ENCODE data around the gene FHIT.

DNA sequence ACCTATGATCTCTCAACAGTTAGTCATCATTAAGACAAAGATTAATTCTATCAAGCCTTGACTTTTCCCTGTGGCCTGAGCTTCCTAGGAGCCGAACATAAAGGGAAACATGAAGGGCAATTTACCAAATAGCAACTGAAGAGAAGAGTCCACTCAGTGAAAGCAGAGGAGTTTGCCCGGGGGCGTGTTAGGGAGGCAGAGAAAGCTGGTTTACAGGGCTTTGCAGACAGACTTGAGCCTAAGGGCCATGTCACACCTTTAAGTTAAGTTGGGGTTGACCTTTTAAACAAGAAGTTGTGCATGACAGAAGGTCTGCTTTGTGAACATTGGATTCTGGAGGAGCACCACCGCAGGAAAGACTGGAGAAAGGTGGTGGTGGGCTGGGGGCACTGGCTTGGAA, 1499.6 kb downstream of the FHIT start:
- TF ChIP-seq, protein P1, sequence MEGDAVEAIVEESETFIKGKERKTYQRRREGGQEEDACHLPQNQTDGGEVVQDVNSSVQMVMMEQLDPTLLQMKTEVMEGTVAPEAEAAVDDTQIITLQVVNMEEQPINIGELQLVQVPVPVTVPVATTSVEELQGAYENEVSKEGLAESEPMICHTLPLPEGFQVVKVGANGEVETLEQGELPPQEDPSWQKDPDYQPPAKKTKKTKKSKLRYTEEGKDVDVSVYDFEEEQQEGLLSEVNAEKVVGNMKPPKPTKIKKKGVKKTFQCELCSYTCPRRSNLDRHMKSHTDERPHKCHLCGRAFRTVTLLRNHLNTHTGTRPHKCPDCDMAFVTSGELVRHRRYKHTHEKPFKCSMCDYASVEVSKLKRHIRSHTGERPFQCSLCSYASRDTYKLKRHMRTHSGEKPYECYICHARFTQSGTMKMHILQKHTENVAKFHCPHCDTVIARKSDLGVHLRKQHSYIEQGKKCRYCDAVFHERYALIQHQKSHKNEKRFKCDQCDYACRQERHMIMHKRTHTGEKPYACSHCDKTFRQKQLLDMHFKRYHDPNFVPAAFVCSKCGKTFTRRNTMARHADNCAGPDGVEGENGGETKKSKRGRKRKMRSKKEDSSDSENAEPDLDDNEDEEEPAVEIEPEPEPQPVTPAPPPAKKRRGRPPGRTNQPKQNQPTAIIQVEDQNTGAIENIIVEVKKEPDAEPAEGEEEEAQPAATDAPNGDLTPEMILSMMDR (IDR thresholded peaks at IDR 0.05), result no peak
- TF ChIP-seq POLR2A (IDR thresholded peaks at IDR 0.05), result no peak
